GM19193 (cell line): ENCODE measurements around the gene GINS1.

Experiments used
- POLR2A ChIP-seq: IDR thresholded peaks from 4 replicates; pipeline ENCODE4 v1.6.1; 2011; ENCODE audit not compliant: insufficient read depth, insufficient read length; ENCODE audit errors: extremely low read depth

Gene GINS1

DNA sequence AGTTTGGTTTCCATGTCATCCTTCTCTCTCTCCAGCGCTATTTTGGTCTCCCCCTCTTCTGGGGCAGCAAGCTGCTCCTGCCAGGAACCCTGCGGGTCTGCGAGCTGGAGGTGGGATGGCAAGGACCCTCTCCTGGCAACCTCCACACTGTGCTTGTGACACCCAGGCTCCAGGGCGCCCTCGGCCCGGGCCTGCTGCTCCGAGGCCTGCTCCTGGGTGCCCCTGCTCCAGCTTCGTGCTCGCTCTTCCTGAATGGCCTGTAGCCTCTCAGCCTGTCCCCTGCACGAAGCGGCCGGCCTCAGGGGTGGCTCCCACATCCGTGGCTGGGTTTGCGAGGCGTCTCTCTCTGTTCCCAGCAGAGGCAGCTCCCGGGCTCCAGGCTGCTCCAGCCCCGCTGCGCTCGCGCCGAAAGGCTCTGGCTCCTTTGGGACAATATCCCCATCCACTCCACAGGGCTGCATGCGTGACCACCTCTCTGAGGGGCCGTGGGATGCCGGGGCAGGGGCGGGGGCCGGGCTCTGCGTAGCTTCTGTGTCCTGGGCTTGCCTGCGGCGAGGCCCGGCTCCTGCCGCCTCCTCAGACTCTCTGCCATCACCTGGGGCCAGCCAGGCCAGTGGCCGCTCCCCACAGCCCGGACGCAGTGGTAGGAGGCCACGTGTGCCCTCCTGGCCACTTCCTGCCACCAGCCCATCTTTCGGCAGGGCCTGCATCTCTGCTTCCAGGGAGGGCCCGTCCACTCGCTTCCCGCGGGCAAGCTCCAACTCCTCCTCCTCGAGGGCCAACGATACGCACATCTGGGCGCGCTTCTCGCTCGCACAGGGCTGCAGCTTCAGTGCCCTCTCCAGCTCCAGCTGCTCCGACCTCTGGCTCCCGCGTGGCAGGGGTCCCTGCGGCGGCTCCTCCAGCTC lies 68.9 kb downstream of the GINS1 start:
- TF ChIP-seq POLR2A, result no peak

GRCh38 chr20:25477014-25477882 lies 69.8 kb downstream of the GINS1 start:
- TF ChIP-seq POLR2A, result no peak

GRCh38 chr20:25478889-25479568 lies 71.6 kb downstream of the GINS1 start:
- TF ChIP-seq POLR2A, result no peak

GRCh38 chr20:25479638-25480037 lies 72.2 kb downstream of the GINS1 start:
- no peak for TF ChIP-seq POLR2A

- no peak for TF ChIP-seq POLR2A
Measured at GRCh38 chr20:25480156-25480555, 72.7 kb downstream of the GINS1 start.

GRCh38 chr20:25480797-25481196 lies 73.3 kb downstream of the GINS1 start:
- no peak for TF ChIP-seq POLR2A

GRCh38 chr20:25481235-25481917 lies 73.9 kb downstream of the GINS1 start:
- no peak for TF ChIP-seq POLR2A

GRCh38 chr20:25481918-25482253 lies 74.4 kb downstream of the GINS1 start:
- no peak for TF ChIP-seq POLR2A

- TF ChIP-seq POLR2A, result no peak
Measured at GRCh38 chr20:25483431-25484132, 76.1 kb downstream of the GINS1 start.

- no peak for TF ChIP-seq POLR2A
Measured at GRCh38 chr20:25484224-25484846, 76.9 kb downstream of the GINS1 start.

DNA sequence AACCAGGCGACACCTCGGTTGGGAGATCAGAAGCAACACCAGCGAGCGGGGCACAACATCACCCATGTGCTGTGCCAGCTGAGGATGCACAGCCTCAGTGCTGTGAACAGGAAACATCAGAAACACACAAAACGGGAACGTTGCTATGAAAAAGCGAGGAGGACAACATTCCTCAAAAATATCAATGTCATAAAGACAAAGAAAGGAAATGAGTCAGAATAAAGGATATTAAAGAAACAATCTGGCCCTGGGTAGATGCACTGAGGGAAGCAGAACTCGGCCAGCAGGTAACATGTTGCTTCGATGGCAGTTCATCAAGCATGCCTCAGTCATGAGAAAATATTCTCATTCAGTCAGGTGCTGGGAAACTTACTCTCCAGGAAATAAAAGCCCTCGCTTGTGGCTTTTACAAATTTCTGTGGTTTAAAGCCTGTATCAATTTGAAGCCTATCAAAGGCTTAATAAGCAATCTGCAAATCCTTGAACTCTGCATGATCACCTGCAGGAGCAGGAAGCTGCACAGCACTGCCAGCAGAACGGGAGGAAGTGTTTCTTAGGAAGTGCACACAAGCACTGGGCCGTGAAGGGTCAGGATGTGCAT lies 77.5 kb downstream of the GINS1 start:
- TF ChIP-seq POLR2A, result no peak

DNA sequence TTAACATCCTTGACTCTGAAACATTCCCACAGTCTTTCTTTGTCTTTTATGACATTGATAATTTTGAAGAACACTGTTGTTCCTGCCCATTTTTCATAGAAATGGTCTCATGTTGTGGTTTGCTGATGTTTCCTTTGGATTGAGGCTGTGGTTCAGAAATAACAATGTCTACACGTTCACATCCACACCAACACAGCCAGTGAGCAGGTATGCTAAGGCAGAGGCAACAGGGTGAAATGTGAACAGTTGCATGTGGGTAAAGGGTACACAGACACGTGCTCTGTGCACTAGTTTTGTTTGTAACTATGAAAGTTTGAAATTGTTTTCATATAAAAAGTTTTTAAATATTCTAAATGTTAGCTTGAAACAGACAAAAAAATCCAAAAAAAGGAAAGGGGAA lies 78.4 kb downstream of the GINS1 start:
- TF ChIP-seq POLR2A, result no peak

- no peak for TF ChIP-seq POLR2A
Measured at GRCh38 chr20:25486377-25486776, 78.9 kb downstream of the GINS1 start.

- TF ChIP-seq POLR2A, result no peak
Measured at GRCh38 chr20:25487306-25487705, 79.8 kb downstream of the GINS1 start.

GRCh38 chr20:25487975-25488374 lies 80.5 kb downstream of the GINS1 start:
- TF ChIP-seq POLR2A, result no peak
